HCT116 (cell line): Measurements from ENCODE around the gene GRM4. TPM values are rescaled to one million over a fixed set of nuclear protein-coding genes. Genes with fewer than 3 reads are reported as not detected.

Source experiments
- ATAC-seq: fragments of 200-7000 bp; cut with Tn5 transposase; 2 replicates; pipeline ENCODE4 v1.9.1; 2020; ENCODE audit warnings: mild to moderate bottlenecking, moderate library complexity
- BruUV-seq: library from RNA; stranded (reverse); fragments of 400-500 nt; replicated peaks from 2 replicates; lab custom pipeline; 2021; lab: Mats Ljungman, UMichigan
- CTCF ChIA-PET: fragments of 300-600 bp; sonication (Branson Sonifier 250); formaldehyde crosslinking; loops from one replicate; lab custom pipeline; 2021; ENCODE audit warnings: antibody characterized with exemption; lab: Charles Lee
- POLR2A ChIA-PET: fragments of 300-600, 350-600 bp; sonication (Branson Sonifier 250); formaldehyde crosslinking; loops from one replicate; lab custom pipeline; 2021; ENCODE audit warnings: antibody characterized with exemption; lab: Charles Lee
- RAD21 ChIA-PET, 2 experiments: fragments of 300-600 bp; sonication (Branson Sonifier 250); formaldehyde crosslinking; loops; one replicate each; lab custom pipeline; 2023; ENCODE audit warnings: low total read pairs in 2 of 2; ENCODE audit not compliant: uncharacterized antibody in 2 of 2, unreplicated experiment in 2 of 2, low non-redundant PET in 1 of 2; lab: Charles Lee
- DNase-seq: peaks from one replicate; pipeline ENCODE4 v3.0.0-alpha.2; 2010; ENCODE audit warnings: low read depth, low spot score
- H2AFZ ChIP-seq: fragments of 200-600 bp; shearing (Covaris generic), sonication (generic); 2 replicates; pipeline ENCODE4 v1.6.1; 2017; ENCODE audit warnings: low read depth, mixed run types, mixed read lengths, antibody characterized with exemption, low read length; ENCODE audit not compliant: poor library complexity, severe bottlenecking
- H3K27ac ChIP-seq: 2 replicates; pipeline ENCODE4 v1.5.1; 2012; ENCODE audit warnings: low read depth, low read length
- H3K27me3 ChIP-seq: fragments of 200-600 bp; sonication (generic); 2 replicates; pipeline ENCODE4 v1.6.1; 2016; ENCODE audit warnings: mixed run types, low read length, mixed read lengths; ENCODE audit not compliant: insufficient read depth
- H3K36me3 ChIP-seq, 2 experiments: fragments of 200-500 bp in 1 of 2; fragments of 200-600 bp in 1 of 2; sonication (Bioruptor generic) in 1 of 2; sonication (generic) in 1 of 2; 2 replicates each; pipeline versions ENCODE4 v1.5.1 to v1.6.1; 2014 to 2016; ENCODE audit warnings: low read length in 2 of 2, inconsistent platforms in 1 of 2, mixed read lengths in 1 of 2, mixed run types in 1 of 2; ENCODE audit not compliant: insufficient read depth in 2 of 2, control insufficient read depth in 1 of 2
- H3K4me1 ChIP-seq, 2 experiments: fragments of 200-600 bp in 1 of 2; sonication (generic) in 1 of 2; 2 replicates each; pipeline versions ENCODE4 v1.5.1 to v1.6.1; 2012 to 2017; ENCODE audit warnings: low read length in 2 of 2, inconsistent platforms in 1 of 2, mild to moderate bottlenecking in 1 of 2, mixed read lengths in 1 of 2, mixed run types in 1 of 2, moderate library complexity in 1 of 2; ENCODE audit not compliant: insufficient read depth in 2 of 2, control insufficient read depth in 1 of 2
- H3K4me2 ChIP-seq: fragments of 200-600 bp; sonication (generic); 2 replicates; pipeline ENCODE4 v1.6.1; 2017; ENCODE audit warnings: mixed run types, low read length, mixed read lengths
- H3K4me3 ChIP-seq, 2 experiments: fragments of 200-600 bp in 1 of 2; sonication (generic) in 1 of 2; replicated peaks in 1 of 2; 2 replicates each; pipeline ENCODE4 v1.5.1; 2011 to 2016; ENCODE audit warnings: low read length in 2 of 2, control low read depth in 1 of 2, low read depth in 1 of 2, mild to moderate bottlenecking in 1 of 2, mixed read lengths in 1 of 2, mixed run types in 1 of 2
- H3K79me2 ChIP-seq: fragments of 200-600 bp; sonication (generic); 2 replicates; pipeline ENCODE4 v1.6.1; 2017; ENCODE audit warnings: mild to moderate bottlenecking, mixed run types, low read length, moderate library complexity, mixed read lengths; ENCODE audit not compliant: insufficient read depth
- H3K9ac ChIP-seq: fragments of 200-600 bp; sonication (generic); 2 replicates; pipeline ENCODE4 v1.6.1; 2016; ENCODE audit warnings: low read length, mixed read lengths
- H3K9me2 ChIP-seq: fragments of 200-600 bp; sonication (generic), shearing (Covaris generic); 2 replicates; pipeline ENCODE4 v1.6.1; 2017; ENCODE audit warnings: mixed run types, mild to moderate bottlenecking, moderate library complexity; ENCODE audit not compliant: insufficient read depth
- H3K9me3 ChIP-seq, 2 experiments: fragments of 200-500 bp in 1 of 2; fragments of 200-600 bp in 1 of 2; sonication (Bioruptor generic) in 1 of 2; sonication (generic) in 1 of 2; 2 replicates each; pipeline ENCODE4 v1.6.1; 2014 to 2017; ENCODE audit warnings: low read length in 2 of 2, mixed read lengths in 2 of 2, inconsistent platforms in 1 of 2, low read depth in 1 of 2, mild to moderate bottlenecking in 1 of 2, mixed run types in 1 of 2, moderate library complexity in 1 of 2; ENCODE audit not compliant: control insufficient read depth in 1 of 2, insufficient read depth in 1 of 2
- H4K20me1 ChIP-seq: fragments of 200-600 bp; sonication (generic), shearing (Covaris generic); 2 replicates; pipeline ENCODE4 v1.6.1; 2017; ENCODE audit warnings: mixed run types, mild to moderate bottlenecking, moderate library complexity; ENCODE audit not compliant: insufficient read depth
- ATF3 ChIP-seq: IDR thresholded peaks from 2 replicates; pipeline ENCODE4 v1.6.1; 2012
- CBX3 ChIP-seq: IDR thresholded peaks from 2 replicates; pipeline ENCODE4 v1.6.1; 2012; ENCODE audit warnings: low read depth
- CEBPB ChIP-seq: IDR thresholded peaks from 2 replicates; pipeline ENCODE4 v1.6.1; 2012; ENCODE audit warnings: low read depth
- EGR1 ChIP-seq: IDR thresholded peaks from 2 replicates; pipeline ENCODE4 v1.6.1; 2012; ENCODE audit warnings: low read depth
- ELF1 ChIP-seq: IDR thresholded peaks from 2 replicates; pipeline ENCODE4 v1.6.1; 2012; ENCODE audit warnings: low read depth, borderline replicate concordance
- EZH2 ChIP-seq: fragments of 200-600 bp; sonication (generic); IDR thresholded peaks from 2 replicates; pipeline ENCODE4 v1.6.1; 2017; ENCODE audit warnings: antibody characterized with exemption, mixed run types
- EZH2phosphoT487 ChIP-seq: fragments of 200-600 bp; IDR thresholded peaks from 2 replicates; pipeline ENCODE4 v1.6.1; 2018; ENCODE audit warnings: antibody characterized with exemption, borderline replicate concordance
- FOSL1 ChIP-seq: IDR thresholded peaks from 2 replicates; pipeline ENCODE4 v1.6.1; 2012; ENCODE audit warnings: low read depth
- JUND ChIP-seq: IDR thresholded peaks from 2 replicates; pipeline ENCODE4 v1.6.1; 2012
- POLR2A ChIP-seq: IDR thresholded peaks from 2 replicates; pipeline ENCODE4 v1.7.0; 2011; ENCODE audit warnings: borderline replicate concordance; ENCODE audit not compliant: insufficient read depth, insufficient read length; ENCODE audit errors: extremely low read depth
- POLR2AphosphoS5 ChIP-seq: IDR thresholded peaks from 2 replicates; pipeline ENCODE4 v1.6.1; 2011; ENCODE audit warnings: mild to moderate bottlenecking, low read depth, low read length, moderate library complexity
- REST ChIP-seq: IDR thresholded peaks from 2 replicates; pipeline ENCODE4 v1.6.1; 2012; ENCODE audit warnings: low read depth
- SIN3A ChIP-seq: IDR thresholded peaks from 2 replicates; pipeline ENCODE4 v1.6.1; 2012; ENCODE audit warnings: low read depth
- TCF7L2 ChIP-seq: IDR thresholded peaks from 2 replicates; pipeline ENCODE4 v1.7.0; 2011; ENCODE audit warnings: borderline replicate concordance, inconsistent platforms; ENCODE audit not compliant: insufficient read depth, insufficient read length; ENCODE audit errors: extremely low read depth
- YY1 ChIP-seq: IDR thresholded peaks from 2 replicates; pipeline ENCODE4 v1.6.1; 2011; ENCODE audit warnings: low read length, low read depth, moderate library complexity, mild to moderate bottlenecking; ENCODE audit not compliant: insufficient replicate concordance; ENCODE audit errors: extremely low read depth
- ZNF274 ChIP-seq: fragments of 200-500 bp; sonication (Bioruptor generic); IDR thresholded peaks from 2 replicates; pipeline ENCODE4 v1.6.1; 2014; ENCODE audit warnings: mild to moderate bottlenecking, low read depth, low read length, inconsistent platforms
- intact Hi-C: fragments of 100-400 bp; cut with micrococcal nuclease; formaldehyde crosslinking; loops from 2 replicates; pipeline ENCODE4 v1.10.0; 2022
- total RNA-seq: library from RNA; stranded (reverse); gene quantifications from one replicate; pipeline ENCODE4 v1.2.1, GENCODE V29; 2021; ENCODE audit not compliant: unreplicated experiment

The GRM4 gene
- total RNA-seq, 1 experiment from 2014 or later = 2.6 TPM

DNA sequence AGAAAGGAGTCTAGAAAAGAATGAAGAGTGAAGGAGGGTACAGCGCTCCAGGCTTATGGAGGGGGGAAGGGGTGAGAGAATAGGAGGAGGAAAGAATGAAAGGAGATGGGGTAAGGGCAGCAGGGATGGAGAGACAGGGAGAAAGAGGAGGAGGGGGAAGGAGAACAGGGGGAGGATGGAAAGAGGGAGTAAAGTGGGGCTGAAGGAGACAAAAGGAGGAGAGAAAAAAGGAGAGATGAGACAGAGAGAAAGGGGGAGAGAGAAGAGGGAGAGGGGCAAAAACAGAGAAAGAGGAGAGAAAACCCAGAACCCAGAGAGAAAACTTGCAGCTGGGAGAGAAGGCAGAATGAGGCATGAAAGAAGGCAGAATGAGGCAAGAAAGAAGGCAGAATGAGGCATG is 110.7 kb downstream of the GRM4 start:
- TF ChIP-seq FOSL1 (no peak), EGR1 (no peak), ZNF274 (no peak), REST (no peak), EZH2 (no peak), TCF7L2 (no peak), POLR2A (no peak), POLR2AphosphoS5 (no peak), CEBPB (no peak), ATF3 (no peak), JUND (no peak), EZH2phosphoT487 (no peak), CBX3 (no peak), YY1 (no peak), SIN3A (no peak), ELF1 (no peak)
- TF ChIP-seq, all 23 proteins: peak for 0
- BruUV-seq = no TSS peak
- DNase-seq (no peak), ATAC-seq (no peak)
- Histone ChIP-seq H3K79me2 (no peaks in the 10 kb centered on the region), H3K27me3 (0 out of 2 replicates have a peak, but pooled peaks cover 4% of the 10 kb centered on the region), H3K9ac (no peak overlapping the region), H3K9me3 (no peaks in the 10 kb centered on the region), H3K4me2 (no peak overlapping the region), H3K36me3 (no peaks in the 10 kb centered on the region), H3K4me1 (no peaks in the 10 kb centered on the region), H3K4me3 (no peak overlapping the region), H3K27ac (no peak overlapping the region), H4K20me1 (no peaks in the 10 kb centered on the region), H3K9me2 (no peaks in the 10 kb centered on the region), H2AFZ (no peak overlapping the region)
- intact Hi-C loops = loop anchor here (10.0 kb wide), 1 partner anchor 450 kb away; the partner anchor contains the start of gene BAK1
- POLR2A ChIA-PET = no interaction called here
- CTCF ChIA-PET = no interaction called here
- RAD21 ChIA-PET = no interaction called here
